HepG2 (cell line): ENCODE results near the gene C20orf204. TPM values are rescaled to one million over a fixed set of nuclear protein-coding genes. Genes with fewer than 3 reads are reported as not detected.
A peak's percentile ranks its signal among the peaks of the same experiment; 100 is the strongest.

Source experiments
- ATAC-seq: fragments of 200-7000 bp; cut with Tn5 transposase; 3 replicates; pipeline ENCODE4 v1.9.1; 2020; ENCODE audit warnings: mild to moderate bottlenecking, moderate library complexity
- BruUV-seq: library from RNA; stranded (reverse); fragments of 400-500 nt; replicated peaks from 2 replicates; lab custom pipeline; 2021; lab: Mats Ljungman, UMichigan
- CTCF ChIA-PET: fragments of 300-600 bp; formaldehyde crosslinking; extraction: SDS; loops from one replicate; lab custom pipeline; 2021; ENCODE audit warnings: low total read pairs, inconsistent platforms, low intra/inter-chr PET ratio; lab: Yijun Ruan, JAX
- POLR2A ChIA-PET: fragments of 350-600 bp; sonication (Branson Sonifier 250); formaldehyde crosslinking; loops from one replicate; lab custom pipeline; 2020; ENCODE audit warnings: antibody characterized with exemption, inconsistent platforms; lab: Yijun Ruan, JAX
- DNase-seq: peaks from one replicate; pipeline ENCODE4 v3.0.0-alpha.2; 2015; ENCODE audit warnings: low spot score
- FAIRE-seq: peaks from 3 replicates; lab custom pipeline; 2011; peaks lifted over from hg19 to GRCh38; lab: Jason Lieb, UNC
- H2AFZ ChIP-seq: one replicate; pipeline ENCODE4 v1.6.1; 2011; ENCODE audit warnings: low read length, inconsistent platforms
- H3K27ac ChIP-seq: fragments of 300-600 bp; 3 replicates; pipeline ENCODE4 v1.8.0; 2011; ENCODE audit warnings: mixed run types, mild to moderate bottlenecking, mixed read lengths, low read length, inconsistent platforms; ENCODE audit not compliant: insufficient read depth; ENCODE audit errors: extremely low read length
- H3K27me3 ChIP-seq, 2 experiments: fragments of 200-600 bp in 1 of 2; 2 replicates in 1 of 2; 3 replicates in 1 of 2; pipeline versions ENCODE4 v1.6.0 to v1.8.0; 2011; ENCODE audit warnings: low read length in 2 of 2, mild to moderate bottlenecking in 2 of 2, moderate library complexity in 2 of 2, inconsistent platforms in 1 of 2; ENCODE audit not compliant: insufficient read depth in 2 of 2, control insufficient read depth in 1 of 2
- H3K36me3 ChIP-seq, 2 experiments: fragments of 200-600 bp in 1 of 2; replicated peaks in 1 of 2; 2 replicates in 1 of 2; 3 replicates in 1 of 2; pipeline versions ENCODE4 v1.5.1 to v1.8.0; 2011; ENCODE audit warnings: low read length in 2 of 2, inconsistent platforms in 1 of 2; ENCODE audit not compliant: insufficient read depth in 2 of 2, control insufficient read depth in 1 of 2
- H3K4me1 ChIP-seq: 2 replicates; pipeline ENCODE4 v1.5.1; 2012; ENCODE audit warnings: low read length, inconsistent platforms; ENCODE audit not compliant: insufficient read depth
- H3K4me2 ChIP-seq: 2 replicates; pipeline ENCODE4 v1.6.0; 2011; ENCODE audit warnings: low read depth, low read length, inconsistent platforms
- H3K4me3 ChIP-seq, 3 experiments: fragments of 200-600 bp in 1 of 3; sonication (generic), shearing (Covaris generic) in 1 of 3; replicated peaks in 1 of 3; 2 replicates each; pipeline ENCODE4 v1.5.1; 2011 to 2016; ENCODE audit warnings: low read length in 3 of 3, inconsistent platforms in 2 of 3, low read depth in 2 of 3, mild to moderate bottlenecking in 2 of 3, control low read depth in 1 of 3, mixed read lengths in 1 of 3; ENCODE audit not compliant: insufficient read depth in 1 of 3
- H3K79me2 ChIP-seq: one replicate; pipeline ENCODE4 v1.6.1; 2011; ENCODE audit warnings: low read length, inconsistent platforms; ENCODE audit not compliant: insufficient read depth
- H3K9ac ChIP-seq: 2 replicates; pipeline ENCODE4 v1.6.0; 2011; ENCODE audit warnings: mild to moderate bottlenecking, low read depth, low read length, inconsistent platforms; ENCODE audit not compliant: insufficient read depth
- H3K9me3 ChIP-seq: 2 replicates; pipeline ENCODE4 v1.5.1; 2012; ENCODE audit warnings: mild to moderate bottlenecking, low read length
- H4K20me1 ChIP-seq: 2 replicates; pipeline ENCODE4 v1.6.0; 2011; ENCODE audit warnings: inconsistent platforms, mild to moderate bottlenecking, low read length, moderate library complexity; ENCODE audit not compliant: insufficient read depth
- ARID4A ChIP-seq: sonication (generic); formaldehyde crosslinking; IDR thresholded peaks from 2 replicates; pipeline ENCODE4 v1.5.0; 2020; ENCODE audit warnings: mild to moderate bottlenecking, missing genetic modification reagents, borderline replicate concordance
- CERS6 ChIP-seq: sonication (generic); formaldehyde crosslinking; IDR thresholded peaks from 2 replicates; pipeline ENCODE4 v1.5.0; 2020; ENCODE audit warnings: missing genetic modification reagents
- FOXM1 ChIP-seq: sonication (generic); formaldehyde crosslinking; IDR thresholded peaks from 2 replicates; pipeline ENCODE4 v1.5.0; 2020; ENCODE audit warnings: missing genetic modification reagents
- GABPB1 ChIP-seq: IDR thresholded peaks from 2 replicates; pipeline ENCODE4 v1.6.1; 2016; ENCODE audit warnings: mild to moderate bottlenecking, missing genetic modification reagents, moderate library complexity, missing compliant biosample characterization
- NFYC ChIP-seq: IDR thresholded peaks from 2 replicates; pipeline ENCODE4 v1.6.1; 2016; ENCODE audit warnings: missing genetic modification reagents, missing compliant biosample characterization
- NONO ChIP-seq, 2 experiments: fragments of 450-650 bp in 1 of 2; sonication (generic) in 1 of 2; formaldehyde crosslinking in 1 of 2; IDR thresholded peaks in 1 of 2; conservative IDR thresholded peaks in 1 of 2; 2 replicates each; pipeline versions ENCODE4 v1.6.1 to v1.8.0; 2017 to 2022; ENCODE audit warnings: mild to moderate bottlenecking in 1 of 2, missing genetic modification reagents in 1 of 2, moderate library complexity in 1 of 2
- PAXIP1 ChIP-seq: sonication (generic); formaldehyde crosslinking; conservative IDR thresholded peaks from 2 replicates; pipeline ENCODE4 v1.4.0; 2020; ENCODE audit warnings: mild to moderate bottlenecking, missing genetic modification reagents, moderate library complexity
- PBX2 ChIP-seq: IDR thresholded peaks from 2 replicates; pipeline ENCODE4 v1.6.1; 2016; ENCODE audit warnings: control low read depth
- POLR2A ChIP-seq, 2 experiments: IDR thresholded peaks; 2 replicates each; pipeline ENCODE4 v1.6.1; 2011; ENCODE audit warnings: low read depth in 2 of 2, low read length in 2 of 2, mild to moderate bottlenecking in 1 of 2, moderate library complexity in 1 of 2; ENCODE audit not compliant: insufficient read depth in 1 of 2
- ZNF674 ChIP-seq: sonication (generic); formaldehyde crosslinking; IDR thresholded peaks from 2 replicates; pipeline ENCODE4 v1.5.0; 2020; ENCODE audit warnings: low read depth, mild to moderate bottlenecking, missing genetic modification reagents
- WGBS: methylation state at CpG from one replicate; pipeline ENCODE4 v1.1.6; 2017; ENCODE audit warnings: low lambda C conversion rate; 5-methylcytosine and 5-hydroxymethylcytosine counted together
- in situ Hi-C: cut with HindIII; loops from 2 replicates; pipeline ENCODE4 v1.10.0; 2017; ENCODE audit warnings: low pct_unique_long_range_greater_than_20kb; ENCODE audit not compliant: extremely low pct_ligation_motif_present
- intact Hi-C: fragments of 100-400 bp; cut with micrococcal nuclease; formaldehyde crosslinking; loops from one replicate; pipeline ENCODE4 v1.10.0; 2022; ENCODE audit not compliant: unreplicated experiment
- polyA plus RNA-seq, 8 experiments: library from polyadenylated mRNA; depleted of rRNA in 3 of 8; stranded (reverse) in 7 of 8; unstranded in 1 of 8; fragments of >200 nt; fragmentation: Illumina TruSeq in 4 of 8; extraction: Trizol in 4 of 8; gene quantifications; 2 replicates each; pipeline versions ENCODE4 v1.2.1 to v1.2.3, GENCODE V29; 2011 to 2016; ENCODE audit warnings: low read depth in 4 of 8, missing spikeins in 1 of 8, mixed read lengths in 1 of 8; ENCODE audit not compliant: insufficient read depth in 1 of 8
- total RNA-seq, 5 experiments: library from RNA; depleted of rRNA; stranded (reverse); fragments of >200 nt; fragmentation: Illumina TruSeq; extraction: Trizol; gene quantifications; 2 replicates each; pipeline ENCODE4 v1.2.3, GENCODE V29; 2016; ENCODE audit warnings: low read depth in 1 of 5

The C20orf204 gene
- total and polyA plus RNA-seq, 2 of the 13 experiments (the other 11 are each of a cell fraction or from before 2014, with no cell fraction given), result 22.1 to 80.0 TPM

- CTCF ChIA-PET, result interaction anchor here (1.1 to 1.6 kb wide), 5 partner anchors 15 to 531 kb away, joined by 3 to 13 read pairs (median 4); partner anchors contain the start of gene PTK6
- H3K79me2 ChIP-seq, result no peaks in the 10 kb centered on the region
- BruUV-seq, result no TSS peak
- TF ChIP-seq NFYC (CRISPR knock-in tag) (no peak), PBX2 (CRISPR knock-in tag) (peak; percentile 19; the same call in 1 of the 2 replicates), CERS6 (CRISPR knock-in tag) (peak; percentile 67; the same call in 1 of the 2 replicates), PAXIP1 (CRISPR knock-in tag) (no peak), POLR2A (IDR thresholded peaks at IDR 0.05; ENCODE audit: insufficient read depth in 1 of 2, low read depth in 2 of 2, low read length in 2 of 2) (no peak), GABPB1 (CRISPR knock-in tag) (peak; percentile 30; the same call in 1 of the 2 replicates), ZNF674 (CRISPR knock-in tag) (0 out of 2 replicates have a peak, but pooled peaks have one; percentile 5), FOXM1 (CRISPR knock-in tag) (0 out of 2 replicates have a peak, but pooled peaks have one; percentile 29), NONO (IDR thresholded peaks at IDR 0.05) (no peak), NONO (CRISPR knock-in tag; conservative IDR thresholded peaks at IDR 0.05) (no peak), ARID4A (CRISPR knock-in tag) (0 out of 2 replicates have a peak, but pooled peaks have one; percentile 16)
Observed at GRCh38 chr20:64069209-64069613, 33.2 kb downstream of the C20orf204 start.

More at GRCh38 chr20:64069209-64069613, 33.2 kb downstream of the C20orf204 start:
- ATAC-seq, result no peak
- H3K4me3 ChIP-seq, result peak overlapping the region in 1 of 3 experiments; percentile 11; a peak in 1 of 6 replicates
- H4K20me1 ChIP-seq, result no peaks in the 10 kb centered on the region; the same call in 1 of the 2 replicates
- H2AFZ ChIP-seq, result no peak overlapping the region
- no peaks in the 10 kb centered on the region for H3K9me3 ChIP-seq
- intact Hi-C loops (loop anchor here (2.0 kb wide), 1 partner anchor 14 kb away; no protein-coding TSS in a partner anchor), in situ Hi-C loops (no loop called here)
- H3K27ac ChIP-seq, result no peak overlapping the region
- H3K36me3 ChIP-seq, result no peaks in the 10 kb centered on the region
- WGBS, result 68% methylated on average over 19 of the region's 20 CpGs
- FAIRE-seq, result no peak
- POLR2A ChIA-PET, result interaction anchor here (1.0 to 1.9 kb wide), 3 partner anchors 15 to 89 kb away, joined by 3 to 8 read pairs (median 3); partner anchors contain the start of gene PRPF6
- H3K4me1 ChIP-seq, result peaks cover 43% of the 10 kb centered on the region
- H3K9ac ChIP-seq, result no peak overlapping the region
- peaks cover 3 to 11% of the 10 kb centered on the region in 2 experiments; a peak in 2 of 5 replicates for H3K27me3 ChIP-seq
- 0 out of 2 replicates have a peak overlapping the region, but pooled peaks have one; percentile 48 for H3K4me2 ChIP-seq
- DNase-seq, result no peak
